CD14-positive monocyte (primary cell): Measurements from ENCODE around the gene PTGER4. TPM values are rescaled to one million over a fixed set of nuclear protein-coding genes. Genes with fewer than 3 reads are reported as not detected.

ENCODE experiments used
- DNase-seq, 3 donors: peaks; one replicate each; pipeline ENCODE4 v3.0.0-alpha.2; 2011 to 2022
- H2AFZ ChIP-seq: 2 replicates; pipeline ENCODE4 v1.6.0; 2012; ENCODE audit warnings: mild to moderate bottlenecking, low read depth, low read length, inconsistent platforms; ENCODE audit not compliant: insufficient read depth, poor library complexity, severe bottlenecking
- H3K27ac ChIP-seq, 2 donors: 1 replicate in 1 of 2; 2 replicates in 1 of 2; pipeline ENCODE4 v1.5.1; 2012 to 2013; ENCODE audit warnings: low read length in 2 of 2, control low read depth in 1 of 2, inconsistent platforms in 1 of 2, low read depth in 1 of 2, mild to moderate bottlenecking in 1 of 2
- H3K27me3 ChIP-seq, 2 donors: one replicate each; pipeline versions ENCODE4 v1.6.0 to v1.6.1; 2011 to 2013; ENCODE audit warnings: low read length in 2 of 2; ENCODE audit not compliant: control insufficient read depth in 2 of 2, insufficient read depth in 2 of 2
- H3K36me3 ChIP-seq, 2 donors: replicated peaks in 1 of 2; 1 replicate in 1 of 2; 2 replicates in 1 of 2; pipeline versions ENCODE4 v1.5.1 to v1.6.1; 2012 to 2013; ENCODE audit warnings: low read length in 2 of 2, control low read depth in 1 of 2, inconsistent platforms in 1 of 2, mild to moderate bottlenecking in 1 of 2; ENCODE audit not compliant: insufficient read depth in 2 of 2, control insufficient read depth in 1 of 2
- H3K4me1 ChIP-seq, 2 donors: 1 replicate in 1 of 2; 2 replicates in 1 of 2; pipeline versions ENCODE4 v1.5.1 to v1.6.1; 2012 to 2013; ENCODE audit warnings: low read length in 2 of 2, control low read depth in 1 of 2, inconsistent platforms in 1 of 2, mild to moderate bottlenecking in 1 of 2, moderate library complexity in 1 of 2; ENCODE audit not compliant: insufficient read depth in 2 of 2, control insufficient read depth in 1 of 2
- H3K4me2 ChIP-seq: replicated peaks from 2 replicates; pipeline ENCODE3; 2012; ENCODE audit warnings: low read length, moderate library complexity, mild to moderate bottlenecking; ENCODE audit not compliant: poor library complexity, severe bottlenecking; ENCODE audit errors: extremely low read depth
- H3K4me3 ChIP-seq, 3 experiments: fragments of 200-600 bp in 1 of 3; sonication (generic) in 1 of 3; replicated peaks in 1 of 3; 1 replicate in 2 of 3; 2 replicates in 1 of 3; pipeline ENCODE4 v1.5.1; 2011 to 2013; ENCODE audit warnings: low read length in 3 of 3, mild to moderate bottlenecking in 3 of 3, control low read depth in 2 of 3, low read depth in 2 of 3, inconsistent platforms in 1 of 3, moderate library complexity in 1 of 3
- H3K79me2 ChIP-seq: 2 replicates; pipeline ENCODE4 v1.6.0; 2012; ENCODE audit warnings: mild to moderate bottlenecking, control low read depth, inconsistent platforms, low read length, moderate library complexity; ENCODE audit not compliant: insufficient read depth
- H3K9ac ChIP-seq: 2 replicates; pipeline ENCODE4 v1.6.0; 2017; ENCODE audit warnings: low read length, mild to moderate bottlenecking; ENCODE audit not compliant: insufficient read depth, poor library complexity, severe bottlenecking
- H3K9me3 ChIP-seq, 2 donors: replicated peaks in 1 of 2; 1 replicate in 1 of 2; 2 replicates in 1 of 2; pipeline versions ENCODE4 v1.5.1 to v1.6.1; 2012 to 2013; ENCODE audit warnings: low read length in 2 of 2, control low read depth in 1 of 2; ENCODE audit not compliant: control insufficient read depth in 1 of 2, insufficient read depth in 1 of 2
- H4K20me1 ChIP-seq: 2 replicates; pipeline ENCODE4 v1.6.0; 2012; ENCODE audit warnings: mild to moderate bottlenecking, low read length, control low read depth, moderate library complexity; ENCODE audit not compliant: insufficient read depth
- H3K27ac Mint-ChIP-seq, 7 donors: one replicate each; pipeline ENCODE4 v1.8.0; 2020; ENCODE audit warnings: mild to moderate bottlenecking in 7 of 7, mixed read lengths in 7 of 7, moderate library complexity in 6 of 7, inconsistent platforms in 2 of 7
- H3K27me3 Mint-ChIP-seq, 3 donors: one replicate each; pipeline ENCODE4 v1.8.0; 2021 to 2022; ENCODE audit warnings: low read depth in 3 of 3, mild to moderate bottlenecking in 3 of 3, mixed read lengths in 3 of 3, moderate library complexity in 3 of 3, inconsistent platforms in 1 of 3
- H3K36me3 Mint-ChIP-seq, 2 donors: one replicate each; pipeline ENCODE4 v1.8.0; 2020; ENCODE audit warnings: mixed read lengths in 2 of 2, inconsistent platforms in 1 of 2, mild to moderate bottlenecking in 1 of 2
- H3K4me1 Mint-ChIP-seq: one replicate; pipeline ENCODE4 v1.8.0; 2020; ENCODE audit warnings: mild to moderate bottlenecking, mixed read lengths
- H3K4me3 Mint-ChIP-seq, 2 donors: one replicate each; pipeline ENCODE4 v1.8.0; 2020; ENCODE audit warnings: mild to moderate bottlenecking in 2 of 2, mixed read lengths in 2 of 2, moderate library complexity in 1 of 2
- H3K9me3 Mint-ChIP-seq, 7 donors: one replicate each; pipeline ENCODE4 v1.8.0; 2020 to 2022; ENCODE audit warnings: mixed read lengths in 7 of 7, mild to moderate bottlenecking in 6 of 7, moderate library complexity in 6 of 7, inconsistent platforms in 2 of 7
- WGBS: methylation state at CpG from one replicate; pipeline ENCODE4 v1.1.5; 2013; ENCODE audit warnings: missing lambda C conversion rate; ENCODE audit not compliant: insufficient coverage; 5-methylcytosine and 5-hydroxymethylcytosine counted together
- intact Hi-C, 2 donors: fragments of 100-400 bp; cut with micrococcal nuclease; formaldehyde crosslinking; loops; one replicate each; pipeline versions ENCODE4 v1.15.0 to v1.15.1; 2023
- polyA plus RNA-seq, 3 donors: library from polyadenylated mRNA; depleted of rRNA in 1 of 3; unstranded in 2 of 3; stranded (reverse) in 1 of 3; fragments of 300-500 nt in 2 of 3; fragments of >200 nt in 1 of 3; fragmentation: Illumina TruSeq in 2 of 3; gene quantifications; 1 replicate in 2 of 3; 2 replicates in 1 of 3; pipeline ENCODE4 v1.2.3, GENCODE V29; 2012 to 2021
- TF ChIP-seq, protein P1 (sequence below): fragments of 200-600 bp; IDR thresholded peaks from one replicate; pipeline ENCODE4 v1.8.0; 2022; ENCODE audit warnings: antibody characterized with exemption, mild to moderate bottlenecking

Gene PTGER4
- polyA plus RNA-seq, 3 donors: 44.4 to 119 (median 64.3) TPM

DNA sequence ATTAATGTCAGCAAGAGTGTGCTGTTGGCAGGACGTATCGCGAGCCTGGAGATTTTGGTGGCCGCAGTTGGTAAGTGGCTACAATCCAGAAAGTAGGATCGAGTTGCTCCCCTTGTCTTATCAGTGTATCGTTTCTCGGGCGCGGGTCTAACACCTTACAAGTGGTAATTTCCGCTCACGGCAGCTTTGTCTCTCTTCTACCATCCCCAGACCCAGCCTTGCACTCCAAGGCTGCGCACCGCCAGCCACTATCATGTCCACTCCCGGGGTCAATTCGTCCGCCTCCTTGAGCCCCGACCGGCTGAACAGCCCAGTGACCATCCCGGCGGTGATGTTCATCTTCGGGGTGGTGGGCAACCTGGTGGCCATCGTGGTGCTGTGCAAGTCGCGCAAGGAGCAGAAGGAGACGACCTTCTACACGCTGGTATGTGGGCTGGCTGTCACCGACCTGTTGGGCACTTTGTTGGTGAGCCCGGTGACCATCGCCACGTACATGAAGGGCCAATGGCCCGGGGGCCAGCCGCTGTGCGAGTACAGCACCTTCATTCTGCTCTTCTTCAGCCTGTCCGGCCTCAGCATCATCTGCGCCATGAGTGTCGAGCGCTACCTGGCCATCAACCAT, 1.1 kb downstream of the PTGER4 start:
- Histone ChIP-seq H3K36me3 (peaks cover 10% of the 10 kb centered on the region in 2 donors), H3K4me1 (peaks cover 54 to 76% of the 10 kb centered on the region in 2 donors), H2AFZ (peak overlapping the region; percentile 51), H3K9me3 (no peaks in the 10 kb centered on the region), H3K27ac (peak overlapping the region; percentile 83 to 92), H3K4me2 (peak overlapping the region; percentile 91), H3K9ac (peak overlapping the region; percentile 78), H3K27me3 (no peaks in the 10 kb centered on the region), H3K79me2 (peaks cover 80% of the 10 kb centered on the region), H4K20me1 (peaks cover 60% of the 10 kb centered on the region), H3K4me3 (peak overlapping the region; percentile 66 to 98 (median 95))
- Mint-ChIP-seq H3K27ac (peak overlapping the region; percentile 77 to 98 (median 91)), H3K36me3 (peaks cover 30 to 36% of the 10 kb centered on the region in 2 donors), H3K27me3 (peaks cover 0 to 2% (median 0%) of the 10 kb centered on the region in 3 donors), H3K9me3 (peaks cover 0 to 2% (median 0%) of the 10 kb centered on the region in 7 donors), H3K4me1 (peaks cover 66% of the 10 kb centered on the region), H3K4me3 (peak overlapping the region; percentile 100)
- DNase-seq: peak; percentile 39 to 55 (median 40)
- TF ChIP-seq, protein P1, sequence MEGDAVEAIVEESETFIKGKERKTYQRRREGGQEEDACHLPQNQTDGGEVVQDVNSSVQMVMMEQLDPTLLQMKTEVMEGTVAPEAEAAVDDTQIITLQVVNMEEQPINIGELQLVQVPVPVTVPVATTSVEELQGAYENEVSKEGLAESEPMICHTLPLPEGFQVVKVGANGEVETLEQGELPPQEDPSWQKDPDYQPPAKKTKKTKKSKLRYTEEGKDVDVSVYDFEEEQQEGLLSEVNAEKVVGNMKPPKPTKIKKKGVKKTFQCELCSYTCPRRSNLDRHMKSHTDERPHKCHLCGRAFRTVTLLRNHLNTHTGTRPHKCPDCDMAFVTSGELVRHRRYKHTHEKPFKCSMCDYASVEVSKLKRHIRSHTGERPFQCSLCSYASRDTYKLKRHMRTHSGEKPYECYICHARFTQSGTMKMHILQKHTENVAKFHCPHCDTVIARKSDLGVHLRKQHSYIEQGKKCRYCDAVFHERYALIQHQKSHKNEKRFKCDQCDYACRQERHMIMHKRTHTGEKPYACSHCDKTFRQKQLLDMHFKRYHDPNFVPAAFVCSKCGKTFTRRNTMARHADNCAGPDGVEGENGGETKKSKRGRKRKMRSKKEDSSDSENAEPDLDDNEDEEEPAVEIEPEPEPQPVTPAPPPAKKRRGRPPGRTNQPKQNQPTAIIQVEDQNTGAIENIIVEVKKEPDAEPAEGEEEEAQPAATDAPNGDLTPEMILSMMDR: peak; percentile 57
- intact Hi-C loops: loop anchor here (5.0 to 10.0 kb wide), 5 partner anchors 74 to 276 kb away; partner anchors contain the start of gene TTC33 (in 1 of the 2)
- under 1% methylated on average over 33 of the region's 37 CpGs for WGBS

- peak overlapping the region; percentile 78 for H3K9ac ChIP-seq
- peak overlapping the region; percentile 91 for H3K4me2 ChIP-seq
- WGBS: under 1% methylated on average over 64 of the region's 67 CpGs
- H3K79me2 ChIP-seq: peaks cover 87% of the 10 kb centered on the region
- peak; percentile 56 to 69 (median 66) for DNase-seq
- H2AFZ ChIP-seq: peak overlapping the region; percentile 51
- H3K9me3 ChIP-seq: no peaks in the 10 kb centered on the region
- H3K27me3 ChIP-seq: no peaks in the 10 kb centered on the region
- Mint-ChIP-seq H3K9me3 (peaks cover 0 to 2% (median 0%) of the 10 kb centered on the region in 7 donors), H3K4me3 (peak overlapping the region; percentile 100), H3K27me3 (no peaks in the 10 kb centered on the region), H3K4me1 (peaks cover 66% of the 10 kb centered on the region), H3K36me3 (peaks cover 37 to 43% of the 10 kb centered on the region in 2 donors), H3K27ac (peak overlapping the region; percentile 77 to 98 (median 91))
- H3K4me3 ChIP-seq: peak overlapping the region; percentile 66 to 98 (median 95)
- intact Hi-C loops: loop anchor here (5.0 to 10.0 kb wide), 5 partner anchors 73 to 277 kb away; partner anchors contain the start of gene TTC33 (in 1 of the 2)
- peaks cover 67% of the 10 kb centered on the region for H4K20me1 ChIP-seq
- H3K36me3 ChIP-seq: peaks cover 15 to 17% of the 10 kb centered on the region in 2 donors
- H3K4me1 ChIP-seq: peaks cover 53 to 76% of the 10 kb centered on the region in 2 donors
- TF ChIP-seq, protein P1: no peak
- H3K27ac ChIP-seq: peak overlapping the region; percentile 83 to 92
Observed at GRCh38 chr5:40681363-40682153, 1.8 kb downstream of the PTGER4 start.
